Loucy (cell line): ENCODE results near the gene EN2.

Source experiments
- H2AFZ ChIP-seq: fragments of 200-600 bp; sonication (generic); 2 replicates; pipeline ENCODE4 v1.6.0; 2016; ENCODE audit warnings: antibody characterized with exemption, mild to moderate bottlenecking, low read length, moderate library complexity
- H3F3A ChIP-seq: fragments of 200-600 bp; 2 replicates; pipeline ENCODE4 v1.6.0; 2016; ENCODE audit warnings: antibody characterized with exemption, low read depth, mild to moderate bottlenecking
- H3K27me3 ChIP-seq: fragments of 200-600 bp; sonication (generic); 2 replicates; pipeline ENCODE4 v1.6.1; 2014; ENCODE audit warnings: low read length, mild to moderate bottlenecking; ENCODE audit not compliant: insufficient read depth, poor library complexity, severe bottlenecking
- H3K36me3 ChIP-seq: fragments of 200-600 bp; sonication (generic); 2 replicates; pipeline ENCODE4 v1.6.1; 2016; ENCODE audit warnings: low read length; ENCODE audit not compliant: insufficient read depth
- H3K4me1 ChIP-seq: fragments of 200-600 bp; sonication (generic); 2 replicates; pipeline ENCODE4 v1.5.1; 2014; ENCODE audit warnings: low read length, mild to moderate bottlenecking; ENCODE audit not compliant: insufficient read depth, poor library complexity, severe bottlenecking
- H3K4me2 ChIP-seq: fragments of 200-600 bp; sonication (generic); 2 replicates; pipeline ENCODE4 v1.6.0; 2014; ENCODE audit warnings: antibody characterized with exemption, low read length, low read depth, mild to moderate bottlenecking; ENCODE audit not compliant: poor library complexity, severe bottlenecking
- H3K4me3 ChIP-seq: fragments of 200-600 bp; sonication (generic); 2 replicates; pipeline ENCODE4 v1.5.1; 2014; ENCODE audit warnings: low read length, mild to moderate bottlenecking, mixed read lengths; ENCODE audit not compliant: poor library complexity, severe bottlenecking
- H3K79me2 ChIP-seq: fragments of 200-600 bp; sonication (generic); 2 replicates; pipeline ENCODE4 v1.6.1; 2014; ENCODE audit warnings: low read length; ENCODE audit not compliant: insufficient read depth
- H3K9ac ChIP-seq: fragments of 200-600 bp; sonication (generic); 2 replicates; pipeline ENCODE4 v1.6.0; 2014; ENCODE audit warnings: mild to moderate bottlenecking, low read depth, low read length, moderate library complexity; ENCODE audit not compliant: poor library complexity, severe bottlenecking
- H3K9me2 ChIP-seq: fragments of 200-600 bp; sonication (generic); replicated peaks from 2 replicates; pipeline ENCODE4 v1.6.1; 2016; ENCODE audit warnings: low read depth, low read length, mixed read lengths
- H3K9me3 ChIP-seq: fragments of 200-600 bp; sonication (generic); 2 replicates; pipeline ENCODE4 v1.6.1; 2014; ENCODE audit warnings: mild to moderate bottlenecking, antibody characterized with exemption, low read length, low read depth; ENCODE audit not compliant: insufficient read depth
- H4K20me1 ChIP-seq: fragments of 200-600 bp; sonication (generic); 2 replicates; pipeline ENCODE4 v1.6.0; 2014; ENCODE audit warnings: antibody characterized with exemption, low read length, mild to moderate bottlenecking; ENCODE audit not compliant: insufficient read depth, poor library complexity, severe bottlenecking
- CTCF ChIP-seq: fragments of 200-600 bp; sonication (generic); conservative IDR thresholded peaks from 2 replicates; pipeline ENCODE4 v1.5.1; 2014; ENCODE audit warnings: mild to moderate bottlenecking, antibody characterized with exemption, low read length
- EZH2phosphoT487 ChIP-seq: fragments of 200-600 bp; IDR thresholded peaks from 2 replicates; pipeline ENCODE4 v1.6.1; 2018; ENCODE audit warnings: antibody characterized with exemption, mild to moderate bottlenecking, moderate library complexity, borderline replicate concordance

Gene EN2

GRCh38 chr7:155490697-155491628, 33.0 kb downstream of the EN2 start:
- no peaks in the 10 kb centered on the region for H3K79me2 ChIP-seq
- no peaks in the 10 kb centered on the region for H4K20me1 ChIP-seq
- H3K4me3 ChIP-seq, result no peak overlapping the region
- TF ChIP-seq CTCF, result no peak
- no peak for TF ChIP-seq EZH2phosphoT487
- no peak overlapping the region for H3K9ac ChIP-seq
- H3F3A ChIP-seq, result no peaks in the 10 kb centered on the region
- no peak overlapping the region for H3K4me2 ChIP-seq
- no peaks in the 10 kb centered on the region for H3K36me3 ChIP-seq
- H3K9me3 ChIP-seq, result no peaks in the 10 kb centered on the region
- H3K27me3 ChIP-seq, result no peaks in the 10 kb centered on the region
- H3K9me2 ChIP-seq, result no peaks in the 10 kb centered on the region
- no peak overlapping the region for H2AFZ ChIP-seq
- H3K4me1 ChIP-seq, result peaks cover 5% of the 10 kb centered on the region

- H3K4me1 ChIP-seq, result peaks cover 8% of the 10 kb centered on the region
- H3K4me3 ChIP-seq, result no peak overlapping the region
- TF ChIP-seq CTCF, result no peak
- no peak for TF ChIP-seq EZH2phosphoT487
- H3K9ac ChIP-seq, result no peak overlapping the region
- no peaks in the 10 kb centered on the region for H4K20me1 ChIP-seq
- no peaks in the 10 kb centered on the region for H3K27me3 ChIP-seq
- H3F3A ChIP-seq, result no peaks in the 10 kb centered on the region
- no peak overlapping the region for H3K4me2 ChIP-seq
- H3K9me2 ChIP-seq, result no peaks in the 10 kb centered on the region
- no peaks in the 10 kb centered on the region for H3K9me3 ChIP-seq
- no peaks in the 10 kb centered on the region for H3K36me3 ChIP-seq
- H2AFZ ChIP-seq, result no peak overlapping the region
- H3K79me2 ChIP-seq, result no peaks in the 10 kb centered on the region
Measured at GRCh38 chr7:155491812-155492211, 33.9 kb downstream of the EN2 start.

- H3K79me2 ChIP-seq, result no peaks in the 10 kb centered on the region
- H4K20me1 ChIP-seq, result no peaks in the 10 kb centered on the region
- no peak overlapping the region for H2AFZ ChIP-seq
- TF ChIP-seq CTCF, result no peak
- no peak for TF ChIP-seq EZH2phosphoT487
- peaks cover 8% of the 10 kb centered on the region for H3K4me1 ChIP-seq
- no peaks in the 10 kb centered on the region for H3K9me3 ChIP-seq
- H3F3A ChIP-seq, result no peaks in the 10 kb centered on the region
- no peaks in the 10 kb centered on the region for H3K27me3 ChIP-seq
- H3K9me2 ChIP-seq, result no peaks in the 10 kb centered on the region
- no peaks in the 10 kb centered on the region for H3K36me3 ChIP-seq
- H3K9ac ChIP-seq, result no peak overlapping the region
- H3K4me3 ChIP-seq, result no peak overlapping the region
- H3K4me2 ChIP-seq, result no peak overlapping the region
Measured at GRCh38 chr7:155493744-155494538, 36.0 kb downstream of the EN2 start.
